IPS-15b (cell line): ENCODE data around the gene TFAP2B.

Source experiments
- H3K27me3 ChIP-seq: one replicate; pipeline ENCODE4 v1.6.1; 2013; ENCODE audit warnings: low read length; ENCODE audit not compliant: control insufficient read depth, insufficient read depth
- H3K36me3 ChIP-seq: one replicate; pipeline ENCODE4 v1.6.1; 2013; ENCODE audit warnings: low read length; ENCODE audit not compliant: control insufficient read depth, insufficient read depth
- H3K4me1 ChIP-seq: one replicate; pipeline ENCODE4 v1.6.1; 2013; ENCODE audit warnings: mild to moderate bottlenecking, low read length; ENCODE audit not compliant: control insufficient read depth, insufficient read depth
- H3K4me3 ChIP-seq: one replicate; pipeline ENCODE4 v1.5.1; 2013; ENCODE audit warnings: low read depth, low read length
- H3K9ac ChIP-seq: one replicate; pipeline ENCODE4 v1.6.1; 2013; ENCODE audit warnings: low read depth, mild to moderate bottlenecking, low read length
- H3K9me3 ChIP-seq: one replicate; pipeline ENCODE4 v1.6.1; 2013; ENCODE audit warnings: mild to moderate bottlenecking, low read length; ENCODE audit not compliant: control insufficient read depth, insufficient read depth

The TFAP2B gene

DNA sequence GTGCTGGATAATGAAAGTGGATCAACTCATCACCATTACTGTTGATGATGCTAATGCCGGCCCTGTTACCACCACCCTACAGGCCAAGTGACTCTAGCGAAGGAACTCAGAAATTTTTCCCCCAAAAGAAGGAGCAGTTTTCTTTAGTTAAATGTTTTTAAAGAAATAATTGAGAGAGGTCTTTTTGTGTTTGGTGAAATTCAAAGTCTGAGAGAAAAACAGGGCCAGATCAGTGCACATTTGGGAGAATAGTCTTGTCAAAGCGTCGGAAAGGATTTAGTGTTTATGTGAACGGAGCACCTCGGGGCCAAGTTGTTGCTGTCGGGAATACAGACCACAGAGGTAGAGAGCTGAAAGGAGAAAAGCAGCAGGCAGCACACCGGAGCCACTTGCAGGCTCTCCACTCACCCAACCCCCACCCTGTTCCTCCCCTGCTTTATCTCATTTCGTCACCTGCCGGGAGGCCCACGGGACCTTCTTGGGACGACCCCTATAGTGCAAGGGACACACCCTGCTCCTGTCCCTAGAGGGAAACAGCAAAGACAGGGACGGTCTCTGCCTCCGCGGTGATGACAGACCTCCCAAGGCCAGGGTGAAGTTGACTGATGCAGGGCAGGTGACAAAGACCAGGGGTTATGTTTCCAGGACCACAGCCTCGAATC is 6.8 kb downstream of the TFAP2B start:
- H3K4me1 ChIP-seq: peaks cover 30% of the 10 kb centered on the region
- no peak overlapping the region for H3K9ac ChIP-seq
- H3K27me3 ChIP-seq: peaks cover 100% of the 10 kb centered on the region
- H3K36me3 ChIP-seq: no peaks in the 10 kb centered on the region
- no peaks in the 10 kb centered on the region for H3K9me3 ChIP-seq
- H3K4me3 ChIP-seq: peak overlapping the region; percentile 12

DNA sequence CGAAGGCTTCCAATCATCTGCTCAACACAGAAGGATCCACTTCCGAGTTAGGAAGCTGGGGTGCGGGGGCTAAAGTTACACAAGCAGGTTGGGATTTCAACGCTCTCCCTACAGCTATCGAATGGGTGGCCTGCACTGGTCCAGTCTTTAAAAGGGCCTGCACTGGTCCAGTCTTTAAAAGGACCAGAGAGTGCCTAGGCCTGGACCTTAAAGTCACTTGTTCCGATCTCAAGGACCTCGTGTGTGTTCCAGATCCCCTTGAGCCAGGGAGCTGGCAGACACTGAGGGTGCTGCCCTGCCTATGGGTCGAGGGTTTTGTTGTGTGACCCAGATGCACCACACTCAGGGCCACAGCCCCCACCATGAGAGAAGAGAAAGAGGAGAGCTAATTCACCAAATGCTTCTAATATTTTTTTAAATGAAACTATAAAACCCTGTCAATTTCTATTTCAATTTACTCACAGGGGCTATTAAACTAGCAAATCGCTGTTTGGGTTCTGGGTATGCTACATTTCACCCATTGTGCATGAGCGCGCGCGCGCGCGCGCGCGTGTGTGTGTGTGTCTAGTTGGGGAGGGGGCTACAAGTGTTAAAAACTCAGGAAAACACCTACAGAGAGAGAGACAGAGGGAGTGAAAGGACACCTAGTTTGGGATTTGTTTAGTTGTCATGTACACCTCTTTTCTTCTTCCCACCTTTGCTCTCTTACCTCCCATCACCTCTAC is 7.5 kb downstream of the TFAP2B start:
- Histone ChIP-seq H3K4me1 (peaks cover 26% of the 10 kb centered on the region), H3K4me3 (peak overlapping the region; percentile 12), H3K36me3 (no peaks in the 10 kb centered on the region), H3K27me3 (peaks cover 100% of the 10 kb centered on the region), H3K9me3 (no peaks in the 10 kb centered on the region), H3K9ac (no peak overlapping the region)

DNA sequence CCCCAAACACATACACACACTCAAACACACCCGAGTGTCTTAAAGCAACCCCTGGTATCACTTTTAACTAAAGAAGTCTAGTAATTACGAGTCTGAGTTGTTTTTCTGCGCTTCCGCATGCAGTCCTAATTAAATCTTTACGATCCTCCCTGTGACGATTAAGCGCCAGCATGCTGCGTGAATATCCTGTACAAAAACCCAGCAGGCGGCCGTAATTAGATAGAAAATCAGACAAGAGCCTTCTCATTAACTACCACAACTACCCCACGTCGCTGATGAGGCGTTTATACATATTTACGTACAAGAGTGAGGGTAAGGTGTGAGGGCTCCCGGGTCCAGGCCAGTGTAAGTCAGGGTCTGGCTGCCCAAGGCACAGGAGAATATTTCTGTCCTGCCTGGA is 8.1 kb downstream of the TFAP2B start:
- no peak overlapping the region for H3K9ac ChIP-seq
- no peaks in the 10 kb centered on the region for H3K9me3 ChIP-seq
- peaks cover 24% of the 10 kb centered on the region for H3K4me1 ChIP-seq
- no peaks in the 10 kb centered on the region for H3K36me3 ChIP-seq
- H3K27me3 ChIP-seq: peaks cover 100% of the 10 kb centered on the region
- H3K4me3 ChIP-seq: no peak overlapping the region

DNA sequence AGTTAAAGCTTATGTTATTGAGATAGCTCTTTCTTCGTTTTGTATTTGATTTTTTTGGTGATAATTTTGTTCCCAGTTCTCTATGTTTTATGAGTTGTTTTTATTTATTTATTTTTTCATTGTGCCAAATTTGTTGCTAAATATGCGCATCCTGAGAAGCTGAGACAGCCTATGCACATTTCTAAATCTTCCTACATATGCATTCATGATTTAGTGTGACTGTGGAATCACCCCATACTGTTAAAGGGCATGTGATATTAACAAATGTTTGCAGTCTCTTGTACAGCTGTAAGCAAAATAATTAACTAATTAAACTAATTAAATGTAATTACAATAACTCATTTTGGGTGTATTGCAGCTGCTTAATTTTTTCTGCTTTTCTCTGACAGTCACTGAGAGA is 10.4 kb downstream of the TFAP2B start:
- H3K4me1 ChIP-seq: peaks cover 14% of the 10 kb centered on the region
- peaks cover 100% of the 10 kb centered on the region for H3K27me3 ChIP-seq
- H3K4me3 ChIP-seq: no peak overlapping the region
- H3K9ac ChIP-seq: no peak overlapping the region
- no peaks in the 10 kb centered on the region for H3K36me3 ChIP-seq
- no peaks in the 10 kb centered on the region for H3K9me3 ChIP-seq

DNA sequence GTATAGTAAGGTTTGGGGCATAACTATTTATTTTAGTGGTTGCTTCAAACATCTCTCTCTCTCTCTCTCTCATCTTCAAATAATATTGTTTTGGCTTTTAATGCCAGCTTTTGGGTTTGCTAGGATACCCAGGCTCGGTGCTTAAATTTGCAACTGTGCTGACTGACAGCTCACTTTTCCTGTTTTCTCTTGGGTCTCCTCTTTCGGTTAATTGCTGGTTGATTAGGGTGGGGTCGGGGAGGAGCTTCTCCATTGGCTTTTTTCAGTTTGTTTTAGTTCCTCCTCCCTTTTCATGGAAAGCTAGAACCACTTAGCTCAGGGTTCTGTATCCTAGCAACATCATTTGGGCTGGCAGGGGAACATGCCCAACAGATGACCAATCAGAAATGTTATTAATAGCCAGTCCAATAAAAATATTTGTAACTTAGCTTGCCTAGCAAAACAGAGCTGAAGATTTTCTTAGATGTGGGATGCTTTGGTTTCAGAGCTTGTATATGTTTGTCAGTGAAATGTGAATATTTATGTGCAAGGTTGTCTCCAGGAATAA is 11.3 kb downstream of the TFAP2B start:
- H3K27me3 ChIP-seq: peaks cover 100% of the 10 kb centered on the region

DNA sequence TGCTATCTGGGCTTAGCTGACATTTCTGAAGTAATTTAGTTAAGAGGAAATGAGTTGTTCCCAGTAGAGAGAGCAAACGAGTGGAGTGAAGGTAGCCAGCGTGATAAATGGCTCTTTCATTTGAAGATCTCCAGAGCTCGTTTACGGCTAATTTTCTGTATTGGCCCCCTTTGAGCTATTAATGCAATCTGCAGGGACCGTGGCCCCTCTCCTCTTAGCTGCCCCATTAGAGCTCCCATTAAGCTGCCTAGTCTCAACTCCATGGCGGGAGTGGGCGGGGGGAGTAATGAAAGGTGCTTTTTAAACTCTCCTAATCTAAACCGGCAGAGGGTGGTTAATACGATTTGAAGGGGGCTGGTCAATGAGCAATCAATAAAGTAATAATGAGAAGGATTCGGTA is 12.5 kb downstream of the TFAP2B start:
- H3K36me3 ChIP-seq: no peaks in the 10 kb centered on the region
- peaks cover 100% of the 10 kb centered on the region for H3K27me3 ChIP-seq
- H3K9ac ChIP-seq: no peak overlapping the region
- no peaks in the 10 kb centered on the region for H3K4me1 ChIP-seq
- no peak overlapping the region for H3K4me3 ChIP-seq
- no peaks in the 10 kb centered on the region for H3K9me3 ChIP-seq

More for the DNA sequence above, 11.3 kb downstream of the TFAP2B start:
- Histone ChIP-seq H3K4me3 (no peak overlapping the region), H3K9me3 (no peaks in the 10 kb centered on the region), H3K36me3 (no peaks in the 10 kb centered on the region), H3K4me1 (peaks cover 5% of the 10 kb centered on the region), H3K9ac (no peak overlapping the region)

DNA sequence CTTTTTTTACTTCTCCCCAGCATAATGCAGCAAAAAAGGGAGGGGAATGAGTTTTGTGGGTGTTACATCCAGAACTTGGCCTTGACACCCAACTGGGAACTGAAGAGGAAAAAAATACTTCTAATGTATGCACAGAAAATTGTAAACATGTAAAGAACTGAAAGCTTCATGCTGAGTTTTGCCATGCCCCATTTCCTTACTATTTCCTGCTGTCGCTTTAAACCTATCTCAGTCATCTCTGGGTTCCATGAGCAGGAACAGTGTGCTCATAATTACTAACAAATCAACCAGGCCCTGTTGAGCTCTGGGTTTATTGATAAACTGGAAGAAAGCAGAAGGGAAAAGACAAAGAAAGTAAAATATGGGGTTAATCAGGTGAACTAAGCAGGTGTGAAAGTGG is 14.2 kb downstream of the TFAP2B start:
- Histone ChIP-seq H3K4me3 (no peak overlapping the region), H3K4me1 (no peaks in the 10 kb centered on the region), H3K9ac (no peak overlapping the region), H3K27me3 (peaks cover 100% of the 10 kb centered on the region), H3K9me3 (no peaks in the 10 kb centered on the region), H3K36me3 (no peaks in the 10 kb centered on the region)

DNA sequence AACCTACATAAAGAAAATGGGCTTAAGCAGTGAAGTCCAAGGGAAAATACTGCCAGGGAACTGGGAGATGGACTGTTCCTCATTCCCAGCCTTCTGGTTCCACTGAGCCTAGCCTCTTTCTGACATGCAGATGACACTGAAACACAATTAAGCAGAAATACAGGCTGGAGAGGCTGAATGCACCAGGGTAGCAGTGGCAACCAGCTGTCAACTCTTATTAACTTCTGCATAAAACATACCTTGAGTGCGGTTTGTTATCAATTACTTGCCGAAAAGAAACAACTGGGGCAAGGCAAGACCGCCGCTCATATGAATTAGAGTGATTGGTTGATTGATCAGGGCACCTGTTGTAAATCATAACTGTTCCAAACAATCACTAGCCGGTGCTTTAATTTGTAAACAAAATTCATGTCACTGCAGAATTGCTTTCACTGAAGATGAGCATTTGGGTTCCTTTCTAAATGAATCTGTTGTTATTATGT is 16.3 kb downstream of the TFAP2B start:
- no peaks in the 10 kb centered on the region for H3K9me3 ChIP-seq
- no peak overlapping the region for H3K4me3 ChIP-seq
- H3K27me3 ChIP-seq: peaks cover 100% of the 10 kb centered on the region
- no peaks in the 10 kb centered on the region for H3K4me1 ChIP-seq
- H3K9ac ChIP-seq: no peak overlapping the region
- no peaks in the 10 kb centered on the region for H3K36me3 ChIP-seq

DNA sequence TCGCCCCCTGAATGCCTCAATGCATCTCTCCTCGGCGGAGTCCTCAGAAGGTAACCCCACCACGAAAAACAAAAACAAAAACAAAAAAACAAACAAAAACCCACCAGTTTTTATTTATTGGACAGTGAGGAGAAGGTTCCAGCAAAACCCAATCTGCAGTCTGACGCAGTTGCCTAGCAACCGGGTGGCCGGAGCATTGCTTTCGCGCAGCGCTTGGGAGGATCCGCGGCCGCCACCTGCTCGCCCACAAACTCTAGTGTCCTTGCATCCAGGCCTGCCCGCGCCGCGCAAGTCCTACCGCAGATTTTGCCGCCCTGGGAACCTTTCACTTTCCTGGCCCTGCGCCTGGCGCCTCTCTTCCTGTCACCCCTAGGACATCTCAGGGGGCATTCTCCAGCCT is 17.6 kb downstream of the TFAP2B start:
- no peaks in the 10 kb centered on the region for H3K9me3 ChIP-seq
- H3K4me1 ChIP-seq: peaks cover 3% of the 10 kb centered on the region
- H3K27me3 ChIP-seq: peaks cover 100% of the 10 kb centered on the region
- H3K36me3 ChIP-seq: no peaks in the 10 kb centered on the region
- no peak overlapping the region for H3K9ac ChIP-seq
- H3K4me3 ChIP-seq: peak overlapping the region; percentile 9

DNA sequence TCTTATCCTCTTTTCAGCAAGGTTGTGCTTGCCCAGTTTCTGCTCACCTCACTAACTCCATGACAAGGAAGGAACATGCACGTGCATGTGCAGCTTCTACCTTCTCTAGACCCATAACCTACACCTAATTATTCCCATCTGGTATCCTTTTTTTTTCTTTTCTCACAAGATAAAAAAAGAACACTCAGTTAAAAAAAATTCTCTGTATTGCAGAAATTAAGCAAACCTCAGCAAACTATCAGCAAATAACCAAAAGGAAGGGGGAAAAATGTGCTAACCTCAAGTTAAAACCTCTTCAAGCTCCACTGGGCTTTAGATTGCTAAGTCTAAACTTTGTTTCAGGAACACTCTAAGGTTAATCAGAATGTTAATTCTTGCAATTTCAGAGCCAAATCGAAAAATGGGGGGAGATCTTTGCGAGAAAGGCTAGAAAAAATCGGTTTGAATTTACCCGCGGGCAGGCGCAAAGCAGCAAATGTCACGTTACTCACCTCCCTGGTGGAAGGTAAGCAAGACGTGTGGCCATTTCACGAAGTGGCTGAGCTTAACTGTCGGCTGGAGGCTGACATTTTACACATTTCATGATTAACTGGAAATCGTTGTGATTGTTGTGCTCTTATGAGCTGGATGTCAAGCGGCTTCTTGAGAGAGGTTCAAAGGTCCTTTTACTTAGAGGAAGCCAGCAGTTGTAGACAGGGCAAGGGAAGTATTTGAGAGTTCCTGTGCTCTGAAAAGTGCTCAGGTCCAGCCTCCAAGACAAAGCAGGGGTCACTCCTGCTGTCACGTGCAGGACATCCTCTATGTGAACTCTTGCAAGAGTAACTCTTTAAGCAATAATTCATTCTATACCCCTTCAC is 19.1 kb downstream of the TFAP2B start:
- H3K27me3 ChIP-seq: peaks cover 100% of the 10 kb centered on the region
- peaks cover 3% of the 10 kb centered on the region for H3K4me1 ChIP-seq
- no peaks in the 10 kb centered on the region for H3K9me3 ChIP-seq
- H3K9ac ChIP-seq: no peak overlapping the region
- H3K4me3 ChIP-seq: no peak overlapping the region
- H3K36me3 ChIP-seq: no peaks in the 10 kb centered on the region

DNA sequence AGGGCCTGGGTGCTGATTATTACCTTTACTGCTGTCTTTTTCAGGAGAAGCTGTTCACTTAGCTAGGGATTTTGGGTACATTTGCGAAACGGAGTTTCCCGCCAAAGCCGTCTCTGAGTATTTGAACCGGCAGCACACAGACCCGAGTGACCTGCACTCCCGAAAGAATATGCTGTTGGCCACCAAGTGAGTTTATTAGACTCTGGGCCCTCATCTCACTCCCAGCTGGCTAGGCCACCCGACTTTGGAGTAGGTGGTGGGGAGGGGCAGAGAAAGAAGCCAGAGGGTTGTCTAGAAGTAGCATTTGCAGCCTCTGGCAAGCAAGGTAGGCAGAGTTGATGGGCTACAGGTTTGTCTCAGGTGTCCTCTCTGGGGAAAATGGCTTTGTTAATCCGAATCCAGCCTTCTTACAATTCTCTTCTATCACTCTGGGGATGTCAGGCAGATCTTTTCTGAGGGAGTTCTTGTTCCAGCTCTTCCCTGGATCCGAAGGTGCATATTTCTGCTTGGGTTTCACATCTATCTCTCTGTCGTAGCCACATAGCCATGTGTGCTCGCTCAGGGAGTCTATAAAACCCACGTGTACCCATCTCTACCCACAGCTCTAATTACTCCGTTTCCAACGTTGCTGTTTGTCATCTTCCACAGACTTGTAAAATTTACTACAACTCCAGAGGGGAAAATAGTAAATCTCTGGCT is 21.6 kb downstream of the TFAP2B start:
- Histone ChIP-seq H3K27me3 (peaks cover 99% of the 10 kb centered on the region), H3K4me1 (peaks cover 6% of the 10 kb centered on the region), H3K36me3 (no peaks in the 10 kb centered on the region), H3K4me3 (no peak overlapping the region), H3K9me3 (no peaks in the 10 kb centered on the region), H3K9ac (no peak overlapping the region)
